ENCODE data around the gene LNPEP.
A peak's percentile ranks its signal among the peaks of the same experiment; 100 is the strongest.

The LNPEP gene

GRCh38 chr5:96935559-96936430 lies at the start of gene LNPEP:
Gene LNPEP (plus strand): TSS chr5:96936080. CDS start chr5:96936156, 76 bp downstream.
- peak; percentile 85 for DNase-seq (ENCODE audit: low read depth)

- no peak for DNase-seq (ENCODE audit: low read depth)
Observed at GRCh38 chr5:96893342-96893741, 42.5 kb upstream of the LNPEP start.

- DNase-seq (ENCODE audit: low read depth) = no peak
Observed at GRCh38 chr5:96896276-96896675, 39.6 kb upstream of the LNPEP start.

- no peak for DNase-seq (ENCODE audit: low read depth)
Observed at GRCh38 chr5:96896806-96897205, 39.1 kb upstream of the LNPEP start.

- no peak for DNase-seq (ENCODE audit: low read depth)
Observed at GRCh38 chr5:96901384-96901783, 34.5 kb upstream of the LNPEP start.

GRCh38 chr5:96901841-96902240 lies 34.0 kb upstream of the LNPEP start:
- no peak for DNase-seq (ENCODE audit: low read depth)

- no peak for DNase-seq (ENCODE audit: low read depth)
Observed at GRCh38 chr5:96902876-96903275, 33.0 kb upstream of the LNPEP start.

GRCh38 chr5:96903300-96903699 lies 32.6 kb upstream of the LNPEP start:
- no peak for DNase-seq (ENCODE audit: low read depth)

GRCh38 chr5:96904054-96904931 lies 31.6 kb upstream of the LNPEP start:
- no peak for DNase-seq (ENCODE audit: low read depth)

- no peak for DNase-seq (ENCODE audit: low read depth)
Observed at GRCh38 chr5:96905864-96906263, 30.0 kb upstream of the LNPEP start.

GRCh38 chr5:96909003-96909402 lies 26.9 kb upstream of the LNPEP start:
- no peak for DNase-seq (ENCODE audit: low read depth)

GRCh38 chr5:96909435-96909834 lies 26.4 kb upstream of the LNPEP start:
- DNase-seq (ENCODE audit: low read depth) = no peak

- DNase-seq (ENCODE audit: low read depth) = no peak
Observed at GRCh38 chr5:96911139-96911538, 24.7 kb upstream of the LNPEP start.

GRCh38 chr5:96913233-96913632 lies 22.6 kb upstream of the LNPEP start:
- no peak for DNase-seq (ENCODE audit: low read depth)

- DNase-seq (ENCODE audit: low read depth) = no peak
Observed at GRCh38 chr5:96919754-96920197, 16.1 kb upstream of the LNPEP start.

GRCh38 chr5:96920744-96921355 lies 15.0 kb upstream of the LNPEP start:
- DNase-seq (ENCODE audit: low read depth) = no peak

GRCh38 chr5:96922499-96923244 lies 13.2 kb upstream of the LNPEP start:
- no peak for DNase-seq (ENCODE audit: low read depth)

- peak; percentile 11 for DNase-seq (ENCODE audit: low read depth)
Observed at GRCh38 chr5:96924016-96924443, 11.8 kb upstream of the LNPEP start.

GRCh38 chr5:96926276-96926675 lies 9.6 kb upstream of the LNPEP start:
- no peak for DNase-seq (ENCODE audit: low read depth)

- no peak for DNase-seq (ENCODE audit: low read depth)
Observed at GRCh38 chr5:96927008-96927407, 8.9 kb upstream of the LNPEP start.

- DNase-seq (ENCODE audit: low read depth) = no peak
Observed at GRCh38 chr5:96928931-96929708, 6.8 kb upstream of the LNPEP start.

All from activated T-cell treated with anti-CD3 and anti-CD28 coated beads for 1 hour (primary cell).